ENCODE results near the gene FAM3A. TPM values are rescaled to one million over a fixed set of nuclear protein-coding genes. Genes with fewer than 3 reads are reported as not detected.

The FAM3A gene
- total and polyA plus RNA-seq, 10 of the 15 experiments (the other 5 are each of a cell fraction or from before 2014, with no cell fraction given): 0.29 to 21.1 (median 11.4) TPM

DNA sequence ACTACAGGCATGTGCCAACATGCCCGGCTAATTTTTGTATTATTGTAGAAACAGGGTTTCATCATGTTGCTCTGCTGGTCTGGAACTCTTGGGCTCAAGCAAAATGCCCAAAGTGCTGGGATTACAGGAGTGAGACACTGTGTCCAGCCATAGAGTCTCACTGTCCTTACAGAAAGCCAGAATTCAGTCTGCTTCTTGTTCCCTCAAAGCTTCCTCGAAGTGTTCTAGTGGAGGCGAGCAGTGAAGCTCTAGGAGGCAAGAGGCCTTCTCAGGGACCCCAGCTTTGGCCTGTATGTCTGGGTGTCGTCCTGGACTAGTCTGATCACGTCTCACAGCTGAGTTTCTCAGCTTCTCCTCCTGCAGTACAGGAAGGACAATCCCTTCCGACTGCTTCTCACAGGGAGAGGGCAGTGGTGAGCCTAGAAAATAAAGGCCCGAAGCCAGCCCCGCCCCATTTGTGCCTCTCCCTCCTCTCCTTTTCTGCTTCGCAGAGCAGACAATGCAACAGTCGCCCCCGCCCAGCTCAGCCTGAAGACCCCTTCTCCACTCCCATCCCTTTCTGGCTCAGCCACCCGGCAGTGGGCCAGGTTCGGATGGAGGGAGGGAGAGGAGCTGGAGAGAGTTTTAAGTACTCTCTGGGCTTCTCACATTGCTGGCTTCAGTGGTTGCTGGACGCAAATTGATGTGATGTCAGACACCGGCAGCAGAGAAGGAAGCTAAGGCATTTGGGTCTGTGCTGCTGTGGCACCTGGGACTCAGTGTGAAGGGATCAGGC lies 11.1 kb upstream of the FAM3A start (continued):
- TF ChIP-seq RAD21 (IDR thresholded peaks at IDR 0.05; ENCODE audit: insufficient read depth, low read depth, low read length) (peak; percentile 27; the same call in 1 of the 2 replicates), MEF2B (IDR thresholded peaks at IDR 0.05; ENCODE audit: partially characterized antibody, poor library complexity, severe bottlenecking) (no peak), POLR2AphosphoS5 (IDR thresholded peaks at IDR 0.05; ENCODE audit: low read length) (peak; percentile 59; the same call in 1 of the 2 replicates)

GRCh38 chrX:154525606-154526490 lies 9.8 kb upstream of the FAM3A start:
- H3K27me3 ChIP-seq (replicated peaks in 1 of 2; ENCODE audit: control insufficient read depth in 2 of 2, insufficient read depth in 2 of 2, low read length in 1 of 2): no peaks in the 10 kb centered on the region
- H3K4me1 ChIP-seq (ENCODE audit: control insufficient read depth, insufficient read depth, low read length): peaks cover 10% of the 10 kb centered on the region
- no peak for DNase-seq (ENCODE audit: low read depth, low spot score)
- no peak overlapping the region for H3K4me2 ChIP-seq (ENCODE audit: control insufficient read depth, insufficient read depth)
- H3K79me2 ChIP-seq (ENCODE audit: control insufficient read depth, insufficient read depth, low read length): no peaks in the 10 kb centered on the region
- BruUV-seq (replicated peaks): no TSS peak
- ChIA-PET RAD21 (ENCODE audit: unreplicated experiment) (interaction anchor here (1.2 to 1.3 kb wide), 2 partner anchors 29 to 39 kb away, joined by 3 to 4 read pairs; partner anchors contain the start of gene UBL4A), POLR2A (interaction anchor here (1.0 to 1.8 kb wide), 2 partner anchors 28 to 36 kb away, joined by 3 to 12 read pairs; partner anchors contain the start of gene SLC10A3), SMC1A (ENCODE audit: uncharacterized antibody, unreplicated experiment) (interaction anchor here (1.1 to 1.9 kb wide), 6 partner anchors 11 to 153 kb away, joined by 3 to 10 read pairs (median 7); partner anchors contain the start of genes PLXNA3, RPL10, SLC10A3 and UBL4A), CTCF (interaction anchor here (0.9 to 2.8 kb wide), 5 partner anchors 62 to 152 kb away, joined by 3 to 23 read pairs (median 8); partner anchors contain the start of genes FLNA and RPL10)
- H3K36me3 ChIP-seq (ENCODE audit: control insufficient read depth in 2 of 2, insufficient read depth in 2 of 2, low read length in 1 of 2): no peaks in the 10 kb centered on the region
- H3K9me3 ChIP-seq (replicated peaks; ENCODE audit: control insufficient read depth, insufficient read depth, low read length): no peaks in the 10 kb centered on the region
- no peak overlapping the region for H3K9ac ChIP-seq (ENCODE audit: control insufficient read depth, insufficient read depth, low read length)
- in situ Hi-C loops (cut with MboI): loop anchor here (25.0 kb wide), 1 partner anchor 389 kb away; the partner anchor contains the start of gene OPN1LW
- no peaks in the 10 kb centered on the region for H4K20me1 ChIP-seq (ENCODE audit: control insufficient read depth, insufficient read depth)
- WGBS (ENCODE audit: insufficient coverage, insufficient replicate concordance, low lambda C conversion rate, missing lambda C conversion rate): 72% methylated on average over 14 of the region's 14 CpGs
- no peak for ATAC-seq
- no peak overlapping the region for H3K4me3 ChIP-seq
- intact Hi-C loops (cut with micrococcal nuclease; ENCODE audit: unreplicated experiment): no loop called here
- FAIRE-seq: no peak
- no peak overlapping the region; the same call in 1 of the 2 replicates for H3K27ac ChIP-seq (ENCODE audit: control insufficient read depth, insufficient read depth)
- no peak overlapping the region for H2AFZ ChIP-seq (ENCODE audit: control insufficient read depth, low read depth, low read length)
- TF ChIP-seq TCF3 (IDR thresholded peaks at IDR 0.05; ENCODE audit: borderline replicate concordance, insufficient read depth, low read depth, low read length) (no peak), RFX5 (IDR thresholded peaks at IDR 0.05; ENCODE audit: low read depth, low read length) (no peak), IRF5 (IDR thresholded peaks at IDR 0.05; ENCODE audit: borderline replicate concordance) (no peak), ETV6 (conservative IDR thresholded peaks at IDR 0.05 in 1 of 2, IDR thresholded peaks at IDR 0.05 in 1 of 2; ENCODE audit: borderline replicate concordance in 1 of 2, low read depth in 1 of 2) (no peak), CBFB (IDR thresholded peaks at IDR 0.05; ENCODE audit: low read depth) (no peak), CBX3 (IDR thresholded peaks at IDR 0.05; ENCODE audit: borderline replicate concordance, low read depth) (no peak), TBL1XR1 (IDR thresholded peaks at IDR 0.05; ENCODE audit: low read depth, low read length) (no peak), ZNF622 (IDR thresholded peaks at IDR 0.05) (no peak), PAX5 (IDR thresholded peaks at IDR 0.05; ENCODE audit: borderline replicate concordance, low read depth, low read length) (no peak), BRCA1 (IDR thresholded peaks at IDR 0.05; ENCODE audit: low read depth, low read length) (no peak), MXI1 (IDR thresholded peaks at IDR 0.05; ENCODE audit: low read depth, low read length) (no peak)
- TF ChIP-seq, protein P1, sequence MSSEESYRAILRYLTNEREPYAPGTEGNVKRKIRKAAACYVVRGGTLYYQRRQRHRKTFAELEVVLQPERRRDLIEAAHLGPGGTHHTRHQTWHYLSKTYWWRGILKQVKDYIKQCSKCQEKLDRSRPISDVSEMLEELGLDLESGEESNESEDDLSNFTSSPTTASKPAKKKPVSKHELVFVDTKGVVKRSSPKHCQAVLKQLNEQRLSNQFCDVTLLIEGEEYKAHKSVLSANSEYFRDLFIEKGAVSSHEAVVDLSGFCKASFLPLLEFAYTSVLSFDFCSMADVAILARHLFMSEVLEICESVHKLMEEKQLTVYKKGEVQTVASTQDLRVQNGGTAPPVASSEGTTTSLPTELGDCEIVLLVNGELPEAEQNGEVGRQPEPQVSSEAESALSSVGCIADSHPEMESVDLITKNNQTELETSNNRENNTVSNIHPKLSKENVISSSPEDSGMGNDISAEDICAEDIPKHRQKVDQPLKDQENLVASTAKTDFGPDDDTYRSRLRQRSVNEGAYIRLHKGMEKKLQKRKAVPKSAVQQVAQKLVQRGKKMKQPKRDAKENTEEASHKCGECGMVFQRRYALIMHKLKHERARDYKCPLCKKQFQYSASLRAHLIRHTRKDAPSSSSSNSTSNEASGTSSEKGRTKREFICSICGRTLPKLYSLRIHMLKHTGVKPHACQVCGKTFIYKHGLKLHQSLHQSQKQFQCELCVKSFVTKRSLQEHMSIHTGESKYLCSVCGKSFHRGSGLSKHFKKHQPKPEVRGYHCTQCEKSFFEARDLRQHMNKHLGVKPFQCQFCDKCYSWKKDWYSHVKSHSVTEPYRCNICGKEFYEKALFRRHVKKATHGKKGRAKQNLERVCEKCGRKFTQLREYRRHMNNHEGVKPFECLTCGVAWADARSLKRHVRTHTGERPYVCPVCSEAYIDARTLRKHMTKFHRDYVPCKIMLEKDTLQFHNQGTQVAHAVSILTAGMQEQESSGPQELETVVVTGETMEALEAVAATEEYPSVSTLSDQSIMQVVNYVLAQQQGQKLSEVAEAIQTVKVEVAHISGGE (CRISPR knock-in tag; IDR thresholded peaks at IDR 0.05): no peak
